ENCODE measurements around the gene VPS26C.

VPS26C gene

DNA sequence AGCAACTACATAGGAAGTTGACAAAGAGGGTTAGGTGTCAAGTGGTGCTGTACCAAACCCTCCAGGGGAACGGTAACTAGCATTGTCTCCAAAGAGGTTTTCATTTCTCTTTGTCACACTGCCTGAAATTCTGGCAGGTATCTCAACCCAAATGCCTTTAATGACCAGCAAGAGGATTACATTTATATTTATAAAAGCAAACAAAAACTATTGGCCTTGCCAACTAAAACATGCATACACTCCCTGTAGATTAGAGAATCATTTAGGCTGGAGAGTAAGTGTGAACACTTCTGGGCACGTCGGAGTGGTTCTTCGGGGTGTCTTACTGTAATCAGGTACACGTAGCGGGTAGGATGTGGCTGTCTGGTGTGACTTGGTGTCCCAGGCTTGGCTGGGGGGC, 84.9 kb downstream of the VPS26C start:
- no peak for TF ChIP-seq FOXP2 (optimal IDR thresholded peaks at IDR 0.05; ENCODE audit: borderline replicate concordance, extremely low read depth, extremely low read length, insufficient read depth)
- no peak for TF ChIP-seq TAF1 (IDR thresholded peaks at IDR 0.05; ENCODE audit: borderline replicate concordance, insufficient read depth, low read length)
- TF ChIP-seq SIN3A (IDR thresholded peaks at IDR 0.05; ENCODE audit: borderline replicate concordance, insufficient read depth, low read length) = no peak
- TF ChIP-seq, protein P1, sequence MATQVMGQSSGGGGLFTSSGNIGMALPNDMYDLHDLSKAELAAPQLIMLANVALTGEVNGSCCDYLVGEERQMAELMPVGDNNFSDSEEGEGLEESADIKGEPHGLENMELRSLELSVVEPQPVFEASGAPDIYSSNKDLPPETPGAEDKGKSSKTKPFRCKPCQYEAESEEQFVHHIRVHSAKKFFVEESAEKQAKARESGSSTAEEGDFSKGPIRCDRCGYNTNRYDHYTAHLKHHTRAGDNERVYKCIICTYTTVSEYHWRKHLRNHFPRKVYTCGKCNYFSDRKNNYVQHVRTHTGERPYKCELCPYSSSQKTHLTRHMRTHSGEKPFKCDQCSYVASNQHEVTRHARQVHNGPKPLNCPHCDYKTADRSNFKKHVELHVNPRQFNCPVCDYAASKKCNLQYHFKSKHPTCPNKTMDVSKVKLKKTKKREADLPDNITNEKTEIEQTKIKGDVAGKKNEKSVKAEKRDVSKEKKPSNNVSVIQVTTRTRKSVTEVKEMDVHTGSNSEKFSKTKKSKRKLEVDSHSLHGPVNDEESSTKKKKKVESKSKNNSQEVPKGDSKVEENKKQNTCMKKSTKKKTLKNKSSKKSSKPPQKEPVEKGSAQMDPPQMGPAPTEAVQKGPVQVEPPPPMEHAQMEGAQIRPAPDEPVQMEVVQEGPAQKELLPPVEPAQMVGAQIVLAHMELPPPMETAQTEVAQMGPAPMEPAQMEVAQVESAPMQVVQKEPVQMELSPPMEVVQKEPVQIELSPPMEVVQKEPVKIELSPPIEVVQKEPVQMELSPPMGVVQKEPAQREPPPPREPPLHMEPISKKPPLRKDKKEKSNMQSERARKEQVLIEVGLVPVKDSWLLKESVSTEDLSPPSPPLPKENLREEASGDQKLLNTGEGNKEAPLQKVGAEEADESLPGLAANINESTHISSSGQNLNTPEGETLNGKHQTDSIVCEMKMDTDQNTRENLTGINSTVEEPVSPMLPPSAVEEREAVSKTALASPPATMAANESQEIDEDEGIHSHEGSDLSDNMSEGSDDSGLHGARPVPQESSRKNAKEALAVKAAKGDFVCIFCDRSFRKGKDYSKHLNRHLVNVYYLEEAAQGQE (IDR thresholded peaks at IDR 0.05; ENCODE audit: insufficient read depth in 1 of 2, low read depth in 2 of 2, low read length in 2 of 2) = no peak
- no peak for TF ChIP-seq POLR2AphosphoS5 (IDR thresholded peaks at IDR 0.05; ENCODE audit: low read depth, low read length)

DNA sequence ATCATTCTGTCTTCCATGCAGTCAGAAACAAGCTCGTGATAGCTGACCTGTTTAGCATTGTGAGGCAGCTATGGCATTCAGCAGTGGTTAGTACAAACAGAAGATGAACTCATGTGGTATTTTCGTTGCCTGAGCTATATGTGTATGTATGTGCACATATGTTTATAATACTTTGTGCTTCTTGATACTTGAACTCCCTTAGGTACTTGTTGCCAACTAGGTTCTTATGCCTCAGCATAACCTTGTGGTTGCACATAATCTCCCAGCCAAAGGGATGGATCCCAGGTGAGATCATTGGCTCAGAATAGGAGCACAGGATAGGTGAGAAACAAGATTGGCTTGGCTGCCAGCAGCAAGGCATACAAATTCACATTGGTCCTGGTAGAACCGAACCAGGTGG, 86.1 kb downstream of the VPS26C start:
- TF ChIP-seq, protein P1 (IDR thresholded peaks at IDR 0.05; ENCODE audit: insufficient read depth in 1 of 2, low read depth in 2 of 2, low read length in 2 of 2) = no peak
- no peak for TF ChIP-seq TAF1 (IDR thresholded peaks at IDR 0.05; ENCODE audit: borderline replicate concordance, insufficient read depth, low read length)
- no peak for TF ChIP-seq FOXP2 (optimal IDR thresholded peaks at IDR 0.05; ENCODE audit: borderline replicate concordance, extremely low read depth, extremely low read length, insufficient read depth)
- TF ChIP-seq POLR2AphosphoS5 (IDR thresholded peaks at IDR 0.05; ENCODE audit: low read depth, low read length) = no peak
- no peak for TF ChIP-seq SIN3A (IDR thresholded peaks at IDR 0.05; ENCODE audit: borderline replicate concordance, insufficient read depth, low read length)

DNA sequence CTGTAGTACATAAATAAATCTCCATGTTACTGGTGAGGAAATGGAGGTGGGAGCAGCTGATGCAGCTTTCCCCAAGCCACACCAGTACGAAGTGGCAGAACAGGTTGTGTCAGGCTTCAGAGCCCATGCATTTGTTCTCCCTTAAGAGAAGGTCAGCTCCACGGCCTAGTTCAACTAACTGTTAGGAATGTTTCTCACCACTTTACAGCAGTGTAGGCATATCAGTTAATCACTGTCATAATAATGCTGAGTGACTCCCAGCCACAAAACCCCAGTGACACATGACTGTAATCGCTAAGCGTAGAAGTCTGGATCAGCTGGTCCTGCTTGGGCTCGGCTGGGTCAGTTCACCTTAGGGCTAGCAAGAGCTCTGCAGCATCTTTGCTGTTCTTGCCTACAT, 90.4 kb downstream of the VPS26C start:
- no peak for TF ChIP-seq SIN3A (IDR thresholded peaks at IDR 0.05; ENCODE audit: borderline replicate concordance, insufficient read depth, low read length)
- no peak for TF ChIP-seq TAF1 (IDR thresholded peaks at IDR 0.05; ENCODE audit: borderline replicate concordance, insufficient read depth, low read length)
- TF ChIP-seq FOXP2 (optimal IDR thresholded peaks at IDR 0.05; ENCODE audit: borderline replicate concordance, extremely low read depth, extremely low read length, insufficient read depth) = no peak
- TF ChIP-seq POLR2AphosphoS5 (IDR thresholded peaks at IDR 0.05; ENCODE audit: low read depth, low read length) = no peak
- TF ChIP-seq, protein P1 (IDR thresholded peaks at IDR 0.05; ENCODE audit: insufficient read depth in 1 of 2, low read depth in 2 of 2, low read length in 2 of 2) = no peak

All from PFSK-1 (cell line).